Suprapubic skin (tissue), 4 donors: Measurements from ENCODE around the gene MORC3. TPM values are rescaled to one million over a fixed set of nuclear protein-coding genes. Genes with fewer than 3 reads are reported as not detected.
"Not testable (repeated sequence)": the region's sequence is repeated elsewhere in the genome, so short reads cannot be mapped to it uniquely, and the experiment has no call there.

Experiments
- DNase-seq, 2 donors: peaks; one replicate each; pipeline ENCODE4 v3.0.0-alpha.2; 2019; ENCODE audit warnings: low spot score in 2 of 2
- H3K27ac ChIP-seq: fragments of 200-600 bp; sonication (generic); one replicate; pipeline ENCODE4 v1.5.1; 2019
- H3K27me3 ChIP-seq: fragments of 200-600 bp; sonication (generic); one replicate; pipeline ENCODE4 v1.5.1; 2019
- H3K36me3 ChIP-seq: fragments of 200-600 bp; sonication (generic); one replicate; pipeline ENCODE4 v1.5.1; 2019
- H3K4me1 ChIP-seq: fragments of 200-600 bp; sonication (generic); one replicate; pipeline ENCODE4 v1.5.1; 2019
- H3K4me3 ChIP-seq: fragments of 200-600 bp; sonication (generic); one replicate; pipeline ENCODE4 v1.5.1; 2019; ENCODE audit warnings: mild to moderate bottlenecking
- H3K9me3 ChIP-seq: fragments of 200-600 bp; sonication (generic); one replicate; pipeline ENCODE4 v1.5.1; 2019
- CTCF ChIP-seq, 2 donors: fragments of 200-600 bp in 1 of 2; fragments of 450-650 bp in 1 of 2; sonication (generic) in 1 of 2; IDR thresholded peaks; one replicate each; pipeline ENCODE4 v1.5.1; 2016 to 2019; ENCODE audit warnings: antibody characterized with exemption in 2 of 2, mild to moderate bottlenecking in 1 of 2, moderate library complexity in 1 of 2
- EP300 ChIP-seq: sonication (generic); formaldehyde crosslinking; IDR thresholded peaks from one replicate; pipeline ENCODE4 v1.6.1; 2017; ENCODE audit warnings: antibody characterized with exemption
- POLR2A ChIP-seq, 2 donors: fragments of 450-650 bp; IDR thresholded peaks; one replicate each; pipeline ENCODE4 v1.6.1; 2017; ENCODE audit warnings: antibody characterized with exemption in 2 of 2, mild to moderate bottlenecking in 2 of 2, moderate library complexity in 2 of 2
- POLR2AphosphoS5 ChIP-seq, 3 donors: sonication (generic); formaldehyde crosslinking; IDR thresholded peaks; one replicate each; pipeline ENCODE4 v1.6.1; 2017; ENCODE audit warnings: antibody characterized with exemption in 3 of 3
- WGBS: methylation state at CpG from one replicate; pipeline ENCODE4 v1.1.5; 2018; 5-methylcytosine and 5-hydroxymethylcytosine counted together
- total RNA-seq, 4 donors: library from RNA; depleted of rRNA; stranded (reverse); fragments of >200 nt; gene quantifications; one replicate each; pipeline ENCODE4 v1.1.0, GENCODE V29; 2016

MORC3 gene
- total RNA-seq, 4 donors from 2014 or later = 47.2 to 61.2 (median 47.7) TPM

GRCh38 chr21:36384885-36385232, 64.9 kb downstream of the MORC3 start:
- Histone ChIP-seq H3K4me3 (peak overlapping the region; percentile 78), H3K27ac (no peak overlapping the region), H3K27me3 (no peaks in the 10 kb centered on the region), H3K9me3 (no peaks in the 10 kb centered on the region), H3K36me3 (no peaks in the 10 kb centered on the region), H3K4me1 (peaks cover 18% of the 10 kb centered on the region)
- DNase-seq = no peak
- WGBS = 31% methylated on average over 8 of the region's 8 CpGs
- TF ChIP-seq EP300 (no peak), POLR2A (IDR thresholded peaks at IDR 0.05) (no peak), CTCF (IDR thresholded peaks at IDR 0.05) (no peak), POLR2AphosphoS5 (IDR thresholded peaks at IDR 0.05) (no peak)

GRCh38 chr21:36385233-36386030, 65.4 kb downstream of the MORC3 start, which contains the start of gene CHAF1B:
TSS of gene CHAF1B (plus strand) at chr21:36385392. CDS start at chr21:36386137, 745 bp downstream.
- H3K4me3 ChIP-seq = peak within 1 kb of the TSS; percentile 78
- no peak for TF ChIP-seq POLR2AphosphoS5 (IDR thresholded peaks at IDR 0.05)
- no peaks in the 10 kb centered on the region for H3K27me3 ChIP-seq
- H3K4me1 ChIP-seq = peaks cover 12% of the 10 kb centered on the region
- WGBS = 7% methylated on average over 14 of the region's 77 CpGs
- peak within 1 kb of the TSS; percentile 43 for H3K27ac ChIP-seq
- H3K9me3 ChIP-seq = no peaks in the 10 kb centered on the region
- DNase-seq = peak; percentile 86
- no peaks in the 10 kb centered on the region for H3K36me3 ChIP-seq

GRCh38 chr21:36386031-36386642, 66.1 kb downstream of the MORC3 start:
- Histone ChIP-seq H3K36me3 (no peaks in the 10 kb centered on the region), H3K9me3 (no peaks in the 10 kb centered on the region), H3K27me3 (no peaks in the 10 kb centered on the region), H3K27ac (no peak overlapping the region), H3K4me3 (peak overlapping the region; percentile 78), H3K4me1 (peaks cover 10% of the 10 kb centered on the region)
- no peak for DNase-seq
- 75% methylated on average over 17 of the region's 21 CpGs for WGBS
- TF ChIP-seq CTCF (IDR thresholded peaks at IDR 0.05) = no peak
- TF ChIP-seq POLR2A (IDR thresholded peaks at IDR 0.05) = no peak
- TF ChIP-seq EP300 = no peak
- TF ChIP-seq POLR2AphosphoS5 (IDR thresholded peaks at IDR 0.05) = no peak

- no peak for TF ChIP-seq POLR2AphosphoS5 (IDR thresholded peaks at IDR 0.05)
- no peak for TF ChIP-seq EP300
- TF ChIP-seq CTCF (IDR thresholded peaks at IDR 0.05) = no peak
- TF ChIP-seq POLR2A (IDR thresholded peaks at IDR 0.05) = no peak
- no peak overlapping the region for H3K4me3 ChIP-seq
- peaks cover 3% of the 10 kb centered on the region for H3K36me3 ChIP-seq
- no peak overlapping the region for H3K27ac ChIP-seq
- H3K27me3 ChIP-seq = no peaks in the 10 kb centered on the region
- DNase-seq = no peak
- H3K9me3 ChIP-seq = no peaks in the 10 kb centered on the region
- 94% methylated on average over 6 of the region's 6 CpGs for WGBS
- peaks cover 10% of the 10 kb centered on the region for H3K4me1 ChIP-seq
These were observed 68.1 kb downstream of the MORC3 start for GRCh38 chr21:36388096-36388495.

GRCh38 chr21:36388835-36389234, 68.8 kb downstream of the MORC3 start:
- Histone ChIP-seq H3K4me1 (peaks cover 10% of the 10 kb centered on the region), H3K27me3 (no peaks in the 10 kb centered on the region), H3K9me3 (no peaks in the 10 kb centered on the region), H3K27ac (no peak overlapping the region), H3K36me3 (peaks cover 6% of the 10 kb centered on the region), H3K4me3 (no peak overlapping the region)
- 93% methylated on average over 3 of the region's 10 CpGs for WGBS
- TF ChIP-seq CTCF (IDR thresholded peaks at IDR 0.05) (no peak), POLR2A (IDR thresholded peaks at IDR 0.05) (no peak), POLR2AphosphoS5 (IDR thresholded peaks at IDR 0.05) (no peak), EP300 (no peak)
- peak in 1 of 2 donors; percentile 64 for DNase-seq

GRCh38 chr21:36391649-36392048, 71.7 kb downstream of the MORC3 start:
- not testable (repeated sequence) for DNase-seq, H3K27ac ChIP-seq, H3K4me1 ChIP-seq, H3K9me3 ChIP-seq, H3K4me3 ChIP-seq, H3K27me3 ChIP-seq
- 95% methylated on average over 6 of the region's 6 CpGs for WGBS
- peaks cover 13% of the 10 kb centered on the region for H3K36me3 ChIP-seq
